IPS-11a (cell line): ENCODE measurements around the gene PRR5.
"Not testable (repeated sequence)": the region's sequence is repeated elsewhere in the genome, so short reads cannot be mapped to it uniquely, and the experiment has no call there.

Experiments used
- H3K4me3 ChIP-seq: one replicate; pipeline ENCODE4 v1.5.1; 2013; ENCODE audit warnings: low read depth, low read length, control low read depth

The PRR5 gene

GRCh38 chr22:44732661-44733060, 30.7 kb downstream of the PRR5 start:
- H3K4me3 ChIP-seq = no peak overlapping the region

GRCh38 chr22:44733426-44734106, 31.6 kb downstream of the PRR5 start:
- no peak overlapping the region for H3K4me3 ChIP-seq

GRCh38 chr22:44734278-44734677, 32.3 kb downstream of the PRR5 start:
- no peak overlapping the region for H3K4me3 ChIP-seq

- H3K4me3 ChIP-seq = no peak overlapping the region
These were observed 33.0 kb downstream of the PRR5 start for GRCh38 chr22:44734801-44735517.

- H3K4me3 ChIP-seq = no peak overlapping the region
These were observed 33.8 kb downstream of the PRR5 start for GRCh38 chr22:44735518-44736428.

- H3K4me3 ChIP-seq = no peak overlapping the region
These were observed 34.8 kb downstream of the PRR5 start for GRCh38 chr22:44736581-44737405.

- no peak overlapping the region for H3K4me3 ChIP-seq
These were observed 35.7 kb downstream of the PRR5 start for GRCh38 chr22:44737406-44738346.

- no peak overlapping the region for H3K4me3 ChIP-seq
These were observed 36.3 kb downstream of the PRR5 start for GRCh38 chr22:44738347-44738715.

- H3K4me3 ChIP-seq = no peak overlapping the region
These were observed 37.0 kb downstream of the PRR5 start for GRCh38 chr22:44739024-44739423.

- not testable (repeated sequence) for H3K4me3 ChIP-seq
These were observed 37.7 kb downstream of the PRR5 start for GRCh38 chr22:44739666-44740065.

GRCh38 chr22:44740307-44740706, 38.3 kb downstream of the PRR5 start:
- no peak overlapping the region for H3K4me3 ChIP-seq

GRCh38 chr22:44741929-44742328, 39.9 kb downstream of the PRR5 start:
- H3K4me3 ChIP-seq = no peak overlapping the region

- H3K4me3 ChIP-seq = no peak overlapping the region
These were observed 41.2 kb downstream of the PRR5 start for GRCh38 chr22:44743247-44743646.

- no peak overlapping the region for H3K4me3 ChIP-seq
These were observed 41.8 kb downstream of the PRR5 start for GRCh38 chr22:44743804-44744211.

- H3K4me3 ChIP-seq = no peak overlapping the region
These were observed 44.1 kb downstream of the PRR5 start for GRCh38 chr22:44745853-44746789.

GRCh38 chr22:44747784-44748127, 45.8 kb downstream of the PRR5 start:
- H3K4me3 ChIP-seq = not testable (repeated sequence)

GRCh38 chr22:44748524-44748923, 46.5 kb downstream of the PRR5 start:
- no peak overlapping the region for H3K4me3 ChIP-seq

GRCh38 chr22:44750481-44750880, 48.5 kb downstream of the PRR5 start:
- H3K4me3 ChIP-seq = no peak overlapping the region
